ENCODE results near the gene APC2.
"Not testable (repeated sequence)": the region's sequence is repeated elsewhere in the genome, so short reads cannot be mapped to it uniquely, and the experiment has no call there.

APC2 gene

GRCh38 chr19:1514986-1515721 lies 65.2 kb downstream of the APC2 start:
- no peak for DNase-seq

- DNase-seq: no peak
Observed at GRCh38 chr19:1516395-1516753, 66.5 kb downstream of the APC2 start.

- DNase-seq: no peak
Observed at GRCh38 chr19:1518471-1518870, 68.5 kb downstream of the APC2 start.

GRCh38 chr19:1519802-1520201 lies 69.9 kb downstream of the APC2 start:
- not testable (repeated sequence) for DNase-seq

GRCh38 chr19:1520203-1520780 lies 70.4 kb downstream of the APC2 start:
- no peak for DNase-seq

- DNase-seq: no peak
Observed at GRCh38 chr19:1521636-1522035, 71.7 kb downstream of the APC2 start.

- no peak for DNase-seq
Observed at GRCh38 chr19:1522061-1522460, 72.1 kb downstream of the APC2 start.

GRCh38 chr19:1522838-1523237 lies 72.9 kb downstream of the APC2 start:
- DNase-seq: no peak
